ENCODE measurements around the gene SYVN1. TPM values are rescaled to one million over a fixed set of nuclear protein-coding genes. Genes with fewer than 3 reads are reported as not detected.
A peak's percentile ranks its signal among the peaks of the same experiment; 100 is the strongest.

SYVN1 gene
- total and polyA plus RNA-seq, 10 of the 15 experiments (the other 5 are each of a cell fraction or from before 2014, with no cell fraction given) = 0.79 to 63.6 (median 20.1) TPM

- TF ChIP-seq CHD2 (IDR thresholded peaks at IDR 0.05; ENCODE audit: borderline replicate concordance, low read depth, low read length) (peak; percentile 16; the same call in 1 of the 2 replicates), PAX8 (IDR thresholded peaks at IDR 0.05) (0 out of 2 replicates have a peak, but pooled peaks have one; percentile 14), ZNF217 (IDR thresholded peaks at IDR 0.05) (no peak), POU2F2 (IDR thresholded peaks at IDR 0.05; ENCODE audit: borderline replicate concordance, low read depth, low read length) (peak; percentile 70; the same call in 2 of the 3 replicates), IKZF2 (IDR thresholded peaks at IDR 0.05) (no peak), ZBED1 (IDR thresholded peaks at IDR 0.05; ENCODE audit: borderline replicate concordance) (peak; percentile 55; the same call in 1 of the 2 replicates), POLR2A (IDR thresholded peaks at IDR 0.05; ENCODE audit: low read depth, low read length) (peak; percentile 97), MTA2 (IDR thresholded peaks at IDR 0.05; ENCODE audit: low read depth) (peak; percentile 58; the same call in 1 of the 2 replicates), YY1 (IDR thresholded peaks at IDR 0.05; ENCODE audit: low read depth, low read length) (peak; percentile 62; the same call in 1 of the 2 replicates), BHLHE40 (IDR thresholded peaks at IDR 0.05; ENCODE audit: borderline replicate concordance in 1 of 2, low read depth in 2 of 2, low read length in 1 of 2) (peak; percentile 93 to 98), HDGF (IDR thresholded peaks at IDR 0.05) (peak; percentile 45), CEBPZ (IDR thresholded peaks at IDR 0.05; ENCODE audit: low read depth, low read length) (no peak), NR2C1 (IDR thresholded peaks at IDR 0.05) (peak; percentile 85), RB1 (IDR thresholded peaks at IDR 0.05; ENCODE audit: borderline replicate concordance) (peak; percentile 91; the same call in 1 of the 2 replicates), CREM (IDR thresholded peaks at IDR 0.05; ENCODE audit: low read depth) (peak; percentile 90), NFYB (IDR thresholded peaks at IDR 0.05; ENCODE audit: insufficient read depth, low read depth, low read length) (no peak), POLR2AphosphoS5 (IDR thresholded peaks at IDR 0.05; ENCODE audit: low read length) (peak; percentile 87), ZNF207 (IDR thresholded peaks at IDR 0.05; ENCODE audit: borderline replicate concordance) (peak; percentile 96), EGR1 (IDR thresholded peaks at IDR 0.05; ENCODE audit: borderline replicate concordance in 1 of 2, low read depth in 2 of 2, low read length in 2 of 2) (peak; percentile 16 to 58; a peak in 2 of 3 replicates), PRDM15 (CRISPR knock-in tag; IDR thresholded peaks at IDR 0.05) (no peak), FOS (IDR thresholded peaks at IDR 0.05; ENCODE audit: borderline replicate concordance, extremely low read depth, insufficient read length) (no peak), LARP7 (IDR thresholded peaks at IDR 0.05) (peak; percentile 60), FOXK2 (IDR thresholded peaks at IDR 0.05) (peak; percentile 98)
- TF ChIP-seq, protein P1, sequence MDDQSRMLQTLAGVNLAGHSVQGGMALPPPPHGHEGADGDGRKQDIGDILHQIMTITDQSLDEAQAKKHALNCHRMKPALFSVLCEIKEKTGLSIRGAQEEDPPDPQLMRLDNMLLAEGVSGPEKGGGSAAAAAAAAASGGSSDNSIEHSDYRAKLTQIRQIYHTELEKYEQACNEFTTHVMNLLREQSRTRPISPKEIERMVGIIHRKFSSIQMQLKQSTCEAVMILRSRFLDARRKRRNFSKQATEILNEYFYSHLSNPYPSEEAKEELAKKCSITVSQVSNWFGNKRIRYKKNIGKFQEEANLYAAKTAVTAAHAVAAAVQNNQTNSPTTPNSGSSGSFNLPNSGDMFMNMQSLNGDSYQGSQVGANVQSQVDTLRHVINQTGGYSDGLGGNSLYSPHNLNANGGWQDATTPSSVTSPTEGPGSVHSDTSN (IDR thresholded peaks at IDR 0.05; ENCODE audit: insufficient replicate concordance, low read depth, low read length) = no peak
Measured at GRCh38 chr11:65134240-65134951, at the start of gene SYVN1 (continued).
